GM12878 (cell line): ENCODE measurements around the gene NSUN7. TPM values are rescaled to one million over a fixed set of nuclear protein-coding genes. Genes with fewer than 3 reads are reported as not detected.

Source experiments
- ATAC-seq: fragments of 200-7000 bp; cut with Tn5 transposase; 3 replicates; pipeline ENCODE4 v1.9.1; 2020; ENCODE audit warnings: mild to moderate bottlenecking, moderate library complexity
- BruUV-seq: library from RNA; stranded (reverse); fragments of 400-500 nt; replicated peaks from 2 replicates; lab custom pipeline; 2021; lab: Mats Ljungman, UMichigan
- CTCF ChIA-PET: fragments of 300-600 bp; sonication (Branson Sonifier 250); formaldehyde crosslinking; extraction: SDS; loops from one replicate; lab custom pipeline; 2021; ENCODE audit warnings: inconsistent platforms; lab: Yijun Ruan, JAX
- POLR2A ChIA-PET: fragments of 350-600 bp; formaldehyde crosslinking; extraction: SDS; loops from one replicate; lab custom pipeline; 2021; ENCODE audit warnings: inconsistent platforms; lab: Charles Lee
- RAD21 ChIA-PET: fragments of 300-600 bp; sonication (Branson Sonifier 250); formaldehyde crosslinking; loops from one replicate; lab custom pipeline; 2023; ENCODE audit warnings: antibody characterized with exemption; ENCODE audit not compliant: unreplicated experiment; lab: Charles Lee
- SMC1A ChIA-PET: fragments of 300-600 bp; sonication (Branson Sonifier 250); formaldehyde crosslinking; loops from one replicate; lab custom pipeline; 2023; ENCODE audit not compliant: unreplicated experiment, uncharacterized antibody; lab: Charles Lee
- DNase-seq: peaks from one replicate; pipeline ENCODE4 v3.0.0-alpha.2; 2011; ENCODE audit warnings: low read depth, low spot score
- FAIRE-seq: peaks from 3 replicates; lab custom pipeline; 2011; peaks lifted over from hg19 to GRCh38; lab: Jason Lieb, UNC
- H2AFZ ChIP-seq: 2 replicates; pipeline ENCODE4 v1.6.0; 2011; ENCODE audit warnings: low read depth, low read length, control low read depth; ENCODE audit not compliant: control insufficient read depth
- H3K27ac ChIP-seq: 2 replicates; pipeline ENCODE4 v1.5.1; 2011; ENCODE audit warnings: control low read depth; ENCODE audit not compliant: control insufficient read depth, insufficient read depth
- H3K27me3 ChIP-seq, 2 experiments: replicated peaks in 1 of 2; 2 replicates each; pipeline versions ENCODE4 v1.6.0 to v1.6.1; 2011; ENCODE audit warnings: low read length in 1 of 2; ENCODE audit not compliant: control insufficient read depth in 2 of 2, insufficient read depth in 2 of 2
- H3K36me3 ChIP-seq, 2 experiments: 2 replicates each; pipeline ENCODE4 v1.5.1; 2011; ENCODE audit warnings: low read length in 1 of 2; ENCODE audit not compliant: control insufficient read depth in 2 of 2, insufficient read depth in 2 of 2
- H3K4me1 ChIP-seq: 2 replicates; pipeline ENCODE4 v1.6.1; 2011; ENCODE audit warnings: mild to moderate bottlenecking, low read length, moderate library complexity, mixed read lengths; ENCODE audit not compliant: control insufficient read depth, insufficient read depth
- H3K4me2 ChIP-seq: 2 replicates; pipeline ENCODE4 v1.6.0; 2011; ENCODE audit warnings: control low read depth; ENCODE audit not compliant: control insufficient read depth, insufficient read depth
- H3K4me3 ChIP-seq: fragments of 200-600 bp; sonication (generic); 2 replicates; pipeline ENCODE4 v1.5.1; 2016
- H3K79me2 ChIP-seq: 2 replicates; pipeline ENCODE4 v1.6.0; 2011; ENCODE audit warnings: low read length; ENCODE audit not compliant: control insufficient read depth, insufficient read depth
- H3K9ac ChIP-seq: 2 replicates; pipeline ENCODE4 v1.8.0; 2011; ENCODE audit warnings: low read length, control low read depth, mixed read lengths; ENCODE audit not compliant: control insufficient read depth, insufficient read depth
- H3K9me3 ChIP-seq: replicated peaks from 3 replicates; pipeline ENCODE4 v1.5.1; 2011; ENCODE audit warnings: mild to moderate bottlenecking, low read length; ENCODE audit not compliant: control insufficient read depth, insufficient read depth
- H4K20me1 ChIP-seq: 2 replicates; pipeline ENCODE4 v1.6.0; 2011; ENCODE audit not compliant: control insufficient read depth, insufficient read depth
- ATF2 ChIP-seq: IDR thresholded peaks from 2 replicates; pipeline ENCODE4 v1.6.1; 2012; ENCODE audit warnings: low read length, inconsistent platforms
- BACH1 ChIP-seq: fragments of 450-650 bp; IDR thresholded peaks from 2 replicates; pipeline ENCODE4 v1.6.1; 2017; ENCODE audit warnings: mild to moderate bottlenecking, borderline replicate concordance
- CHD1 ChIP-seq: IDR thresholded peaks from 2 replicates; pipeline ENCODE4 v1.6.1; 2012; ENCODE audit warnings: low read depth, low read length, improper control_type of control experiment
- ELK1 ChIP-seq: IDR thresholded peaks from 2 replicates; pipeline ENCODE4 v1.6.1; 2012; ENCODE audit warnings: low read depth, low read length, improper control_type of control experiment
- MTA2 ChIP-seq: fragments of 450-650 bp; IDR thresholded peaks from 2 replicates; pipeline ENCODE4 v1.6.1; 2016; ENCODE audit warnings: low read depth, mild to moderate bottlenecking, moderate library complexity
- NFIC ChIP-seq: IDR thresholded peaks from 2 replicates; pipeline ENCODE4 v1.6.1; 2012; ENCODE audit warnings: low read depth, mild to moderate bottlenecking, inconsistent platforms, low read length, moderate library complexity
- RELA ChIP-seq: fragments of 450-650 bp; IDR thresholded peaks from 2 replicates; pipeline ENCODE4 v1.8.0; 2014; ENCODE audit warnings: borderline replicate concordance; ENCODE audit not compliant: partially characterized antibody
- RELB ChIP-seq: fragments of 450-650 bp; IDR thresholded peaks from 2 replicates; pipeline ENCODE4 v1.6.1; 2017; ENCODE audit warnings: low read depth, mild to moderate bottlenecking, moderate library complexity
- REST ChIP-seq: IDR thresholded peaks from 2 replicates; pipeline ENCODE4 v1.6.1; 2012; ENCODE audit warnings: mild to moderate bottlenecking, low read depth, low read length
- SPI1 ChIP-seq: IDR thresholded peaks from 2 replicates; pipeline ENCODE4 v1.6.1; 2011; ENCODE audit warnings: low read depth, mild to moderate bottlenecking, low read length, moderate library complexity, borderline replicate concordance; ENCODE audit not compliant: insufficient read depth
- SREBF1 ChIP-seq: IDR thresholded peaks from 2 replicates; pipeline ENCODE4 v1.6.1; 2012; ENCODE audit warnings: mild to moderate bottlenecking, low read length
- TCF7 ChIP-seq: IDR thresholded peaks from 2 replicates; pipeline ENCODE4 v1.6.1; 2014; ENCODE audit warnings: antibody characterized with exemption, borderline replicate concordance
- USF2 ChIP-seq: IDR thresholded peaks from 2 replicates; pipeline ENCODE4 v1.6.1; 2011; ENCODE audit warnings: low read depth, low read length, improper control_type of control experiment, borderline replicate concordance
- ZNF24 ChIP-seq: fragments of 450-650 bp; IDR thresholded peaks from 2 replicates; pipeline ENCODE4 v1.6.1; 2017; ENCODE audit warnings: antibody characterized with exemption, mild to moderate bottlenecking
- ZNF274 ChIP-seq: IDR thresholded peaks from one replicate; pipeline ENCODE4 v1.8.0; 2011; ENCODE audit not compliant: insufficient read length, insufficient read depth
- WGBS: methylation state at CpG from one replicate; pipeline ENCODE4 v1.1.6; 2016; ENCODE audit warnings: low lambda C conversion rate; ENCODE audit not compliant: insufficient replicate concordance, insufficient coverage; ENCODE audit errors: missing lambda C conversion rate; 5-methylcytosine and 5-hydroxymethylcytosine counted together
- in situ Hi-C: fragments of 300-500 bp; cut with MboI; formaldehyde crosslinking; loops from 9 replicates; pipeline ENCODE4 v1.14.3; 2018; ENCODE audit warnings: mixed read lengths
- intact Hi-C: fragments of 100-400 bp; cut with micrococcal nuclease; formaldehyde crosslinking; loops from one replicate; pipeline ENCODE4 v1.14.2; 2022; ENCODE audit not compliant: unreplicated experiment
- polyA plus RNA-seq, 11 experiments: library from polyadenylated mRNA; depleted of rRNA in 4 of 11; unstranded in 6 of 11; stranded (reverse) in 5 of 11; fragments of >200 nt; fragmentation: Nextera tagmentation in 4 of 11; fragmentation: Illumina TruSeq in 1 of 11; extraction: Ambion mirVana in 4 of 11; extraction: Trizol in 1 of 11; gene quantifications; 1 replicate in 1 of 11; 2 replicates in 10 of 11; pipeline versions ENCODE4 v1.2.1 to v1.2.3, GENCODE V29; 2011 to 2016; ENCODE audit warnings: inconsistent platforms in 2 of 11, missing spikeins in 2 of 11, low read depth in 1 of 11
- total RNA-seq, 4 experiments: library from RNA; depleted of rRNA in 3 of 4; stranded (reverse); fragments of >200 nt in 3 of 4; fragmentation: Illumina TruSeq in 1 of 4; extraction: Trizol in 1 of 4; gene quantifications; 2 replicates each; pipeline versions ENCODE4 v1.2.1 to v1.2.3, GENCODE V29; 2013 to 2021

NSUN7 gene
- total and polyA plus RNA-seq, 10 of the 15 experiments (the other 5 are each of a cell fraction or from before 2014, with no cell fraction given): 0.02 to 0.21 (median 0.15) TPM; not detected in 3

- H3K27me3 ChIP-seq: no peaks in the 10 kb centered on the region
- H3K79me2 ChIP-seq: no peaks in the 10 kb centered on the region
- no peaks in the 10 kb centered on the region for H3K9me3 ChIP-seq
- ChIA-PET RAD21 (no interaction called here), CTCF (interaction anchor here (0.9 kb wide), 1 partner anchor 10 kb away, joined by 3 read pairs; no protein-coding TSS in a partner anchor), POLR2A (no interaction called here), SMC1A (no interaction called here)
- H4K20me1 ChIP-seq: no peaks in the 10 kb centered on the region
- H3K27ac ChIP-seq: no peak overlapping the region
- intact Hi-C loops (no loop called here), in situ Hi-C loops (no loop called here)
- DNase-seq: no peak
- no TSS peak for BruUV-seq
- no peak overlapping the region for H3K4me2 ChIP-seq
- no peak overlapping the region for H3K9ac ChIP-seq
- no peak for TF ChIP-seq REST
- TF ChIP-seq RELA: no peak
- no peak for TF ChIP-seq MTA2
- TF ChIP-seq ELK1: no peak
- no peak for TF ChIP-seq RELB
- no peak for TF ChIP-seq SREBF1
- TF ChIP-seq CHD1: no peak
- no peak for TF ChIP-seq NFIC
- no peak for TF ChIP-seq ZNF24
- no peak for TF ChIP-seq ZNF274
- no peak for TF ChIP-seq ATF2
- TF ChIP-seq SPI1: no peak
- TF ChIP-seq TCF7: no peak
- TF ChIP-seq USF2: no peak
- TF ChIP-seq BACH1: no peak
- WGBS: 88% methylated on average over 3 of the region's 3 CpGs
- no peak for FAIRE-seq
- no peaks in the 10 kb centered on the region for H3K36me3 ChIP-seq
- no peak overlapping the region for H3K4me3 ChIP-seq
- no peaks in the 10 kb centered on the region for H3K4me1 ChIP-seq
- no peak for ATAC-seq
- H2AFZ ChIP-seq: no peak overlapping the region
Observed at GRCh38 chr4:40789771-40790170, 40.0 kb downstream of the NSUN7 start.
